ENCODE results near the gene DNAI2. TPM values are rescaled to one million over a fixed set of nuclear protein-coding genes. Genes with fewer than 3 reads are reported as not detected.

Gene DNAI2
- total and polyA plus RNA-seq, 4 donors: 4.1 to 14.2 (median 6.7) TPM

GRCh38 chr17:74304184-74304583, 30.1 kb downstream of the DNAI2 start:
- ATAC-seq (ENCODE audit: insufficient read depth, low FRiP score) (no peak), DNase-seq (no peak)
- 77 to 88% methylated on average over 5 of the region's 5 CpGs for WGBS, 2 donors
- no peaks in the 10 kb centered on the region for H3K36me3 ChIP-seq (ENCODE audit: control insufficient read depth in 4 of 4, insufficient read depth in 4 of 4, low read length in 4 of 4)
- H3K4me3 ChIP-seq: no peak overlapping the region
- no peak overlapping the region for H3K27ac ChIP-seq (ENCODE audit: low read depth in 1 of 2, low read length in 1 of 2)
- H3K9me3 ChIP-seq (ENCODE audit: control insufficient read depth in 4 of 4, insufficient read depth in 3 of 4, low read length in 3 of 4): peaks cover 0 to 8% (median 0%) of the 10 kb centered on the region in 4 donors
- no peak overlapping the region for H3K9ac ChIP-seq (ENCODE audit: insufficient read depth in 1 of 2, low read length in 2 of 2)
- peaks cover 0 to 4% (median 0%) of the 10 kb centered on the region in 5 donors for H3K4me1 ChIP-seq (ENCODE audit: control insufficient read depth in 5 of 5, insufficient read depth in 5 of 5, low read length in 5 of 5)
- TF ChIP-seq, protein P1, sequence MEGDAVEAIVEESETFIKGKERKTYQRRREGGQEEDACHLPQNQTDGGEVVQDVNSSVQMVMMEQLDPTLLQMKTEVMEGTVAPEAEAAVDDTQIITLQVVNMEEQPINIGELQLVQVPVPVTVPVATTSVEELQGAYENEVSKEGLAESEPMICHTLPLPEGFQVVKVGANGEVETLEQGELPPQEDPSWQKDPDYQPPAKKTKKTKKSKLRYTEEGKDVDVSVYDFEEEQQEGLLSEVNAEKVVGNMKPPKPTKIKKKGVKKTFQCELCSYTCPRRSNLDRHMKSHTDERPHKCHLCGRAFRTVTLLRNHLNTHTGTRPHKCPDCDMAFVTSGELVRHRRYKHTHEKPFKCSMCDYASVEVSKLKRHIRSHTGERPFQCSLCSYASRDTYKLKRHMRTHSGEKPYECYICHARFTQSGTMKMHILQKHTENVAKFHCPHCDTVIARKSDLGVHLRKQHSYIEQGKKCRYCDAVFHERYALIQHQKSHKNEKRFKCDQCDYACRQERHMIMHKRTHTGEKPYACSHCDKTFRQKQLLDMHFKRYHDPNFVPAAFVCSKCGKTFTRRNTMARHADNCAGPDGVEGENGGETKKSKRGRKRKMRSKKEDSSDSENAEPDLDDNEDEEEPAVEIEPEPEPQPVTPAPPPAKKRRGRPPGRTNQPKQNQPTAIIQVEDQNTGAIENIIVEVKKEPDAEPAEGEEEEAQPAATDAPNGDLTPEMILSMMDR (IDR thresholded peaks at IDR 0.05; ENCODE audit: control extremely low read depth, extremely low read depth): no peak
- H3K27me3 ChIP-seq (ENCODE audit: control insufficient read depth in 3 of 3, insufficient read depth in 3 of 3, low read length in 2 of 3): no peaks in the 10 kb centered on the region

GRCh38 chr17:74305865-74306654, 32.0 kb downstream of the DNAI2 start:
- TF ChIP-seq, protein P1 (IDR thresholded peaks at IDR 0.05; ENCODE audit: control extremely low read depth, extremely low read depth): no peak
- ATAC-seq (ENCODE audit: insufficient read depth, low FRiP score): no peak
- H3K27ac ChIP-seq (ENCODE audit: low read depth in 1 of 2, low read length in 1 of 2): no peak overlapping the region
- DNase-seq: no peak
- no peaks in the 10 kb centered on the region for H3K27me3 ChIP-seq (ENCODE audit: control insufficient read depth in 3 of 3, insufficient read depth in 3 of 3, low read length in 2 of 3)
- no peak overlapping the region for H3K4me3 ChIP-seq
- WGBS, 2 donors: 60 to 65% methylated on average over 10 of the region's 10 CpGs
- peaks cover 0 to 4% (median 0%) of the 10 kb centered on the region in 5 donors for H3K4me1 ChIP-seq (ENCODE audit: control insufficient read depth in 5 of 5, insufficient read depth in 5 of 5, low read length in 5 of 5)
- peaks cover 0 to 8% (median 0%) of the 10 kb centered on the region in 4 donors for H3K9me3 ChIP-seq (ENCODE audit: control insufficient read depth in 4 of 4, insufficient read depth in 3 of 4, low read length in 3 of 4)
- no peak overlapping the region for H3K9ac ChIP-seq (ENCODE audit: insufficient read depth in 1 of 2, low read length in 2 of 2)
- no peaks in the 10 kb centered on the region for H3K36me3 ChIP-seq (ENCODE audit: control insufficient read depth in 4 of 4, insufficient read depth in 4 of 4, low read length in 4 of 4)

DNA sequence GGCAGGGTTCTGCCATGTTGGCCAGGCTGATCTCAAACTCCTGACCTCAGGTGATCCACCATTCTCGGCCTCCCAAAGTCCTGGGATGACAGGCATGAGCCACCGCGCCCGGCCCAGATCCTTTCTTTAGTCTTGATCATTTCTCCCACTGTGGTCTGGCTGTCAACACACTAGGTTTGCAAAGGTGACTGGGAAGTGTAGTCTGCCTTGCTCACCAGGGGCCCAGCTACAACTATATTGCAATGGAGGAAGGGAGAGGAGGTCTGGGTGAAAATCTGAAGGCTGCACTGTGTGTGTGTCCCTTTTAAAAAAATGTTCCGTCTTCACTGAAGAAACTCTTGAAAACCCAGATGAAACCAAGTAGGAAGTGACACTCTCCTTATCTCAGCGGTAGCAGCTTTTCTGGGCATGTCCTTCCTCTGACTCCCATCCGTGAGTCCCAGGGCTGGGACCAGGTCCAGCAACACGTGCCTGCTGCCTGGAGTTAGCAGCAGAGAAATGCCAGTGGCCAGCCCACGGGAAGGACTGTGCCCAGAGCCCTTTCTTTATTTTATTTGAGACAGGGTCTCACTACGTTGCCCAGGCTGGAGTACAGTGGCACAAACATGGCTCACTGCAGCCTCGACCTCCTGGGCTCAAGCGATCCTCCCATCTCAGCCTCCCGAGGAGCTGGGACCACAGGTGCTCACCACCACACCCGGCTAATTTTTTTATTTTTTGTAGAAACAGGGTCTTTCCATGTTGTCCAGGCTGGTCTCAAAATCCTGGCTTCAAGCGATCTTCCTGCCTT, 34.1 kb downstream of the DNAI2 start:
- H3K36me3 ChIP-seq (ENCODE audit: control insufficient read depth in 4 of 4, insufficient read depth in 4 of 4, low read length in 4 of 4): no peaks in the 10 kb centered on the region
- no peak for ATAC-seq (ENCODE audit: insufficient read depth, low FRiP score)
- peak; percentile 44 to 82 (median 49) for DNase-seq

More for the DNA sequence above, 34.1 kb downstream of the DNAI2 start:
- no peak overlapping the region for H3K9ac ChIP-seq (ENCODE audit: insufficient read depth in 1 of 2, low read length in 2 of 2)
- H3K4me1 ChIP-seq (ENCODE audit: control insufficient read depth in 5 of 5, insufficient read depth in 5 of 5, low read length in 5 of 5): peaks cover 0 to 4% (median 0%) of the 10 kb centered on the region in 5 donors
- 45 to 49% methylated on average over 15 of the region's 15 CpGs for WGBS, 2 donors
- TF ChIP-seq, protein P1 (IDR thresholded peaks at IDR 0.05; ENCODE audit: control extremely low read depth, extremely low read depth): no peak
- no peak overlapping the region for H3K4me3 ChIP-seq
- peaks cover 0 to 18% (median 0%) of the 10 kb centered on the region in 4 donors for H3K9me3 ChIP-seq (ENCODE audit: control insufficient read depth in 4 of 4, insufficient read depth in 3 of 4, low read length in 3 of 4)
- no peaks in the 10 kb centered on the region for H3K27me3 ChIP-seq (ENCODE audit: control insufficient read depth in 3 of 3, insufficient read depth in 3 of 3, low read length in 2 of 3)
- H3K27ac ChIP-seq (ENCODE audit: low read depth in 1 of 2, low read length in 1 of 2): no peak overlapping the region

All from lung (tissue), 12 donors.